Measurements from ENCODE around the gene SLC24A5.
A peak's percentile ranks its signal among the peaks of the same experiment; 100 is the strongest.

The SLC24A5 gene

DNA sequence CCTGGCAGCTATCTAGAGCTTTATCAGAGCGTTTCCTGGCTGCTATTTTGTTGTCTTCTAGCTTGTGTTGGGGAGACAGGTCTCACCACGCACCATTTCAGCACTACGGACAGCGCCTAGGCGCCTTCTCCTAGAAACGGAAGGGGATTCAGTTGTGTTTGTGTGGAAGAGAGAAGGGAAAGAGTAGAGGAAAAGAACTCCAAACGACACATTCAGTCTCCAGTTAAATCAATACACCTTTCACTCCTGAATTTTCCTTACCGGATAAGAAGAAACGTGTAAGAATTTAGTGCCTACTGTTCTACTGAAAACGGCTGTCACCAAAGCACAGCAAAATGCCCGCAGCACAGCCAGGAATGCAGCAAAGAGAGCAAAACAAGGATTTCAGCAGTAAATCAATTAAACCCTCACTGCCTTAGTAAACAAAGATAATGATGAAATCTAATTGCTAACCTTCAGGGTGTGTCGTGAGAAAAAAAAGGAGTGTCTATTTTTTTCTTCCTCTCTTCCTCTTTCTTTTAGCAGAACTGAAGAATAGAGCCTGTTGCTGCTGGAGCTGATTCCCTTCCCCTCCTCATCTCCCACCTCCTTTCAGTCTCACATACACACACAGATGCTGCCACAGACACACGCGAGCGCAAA is 70.3 kb downstream of the SLC24A5 start:
- peak in 1 of 2 donors; percentile 7 for DNase-seq (ENCODE audit: low read depth in 2 of 2)

DNA sequence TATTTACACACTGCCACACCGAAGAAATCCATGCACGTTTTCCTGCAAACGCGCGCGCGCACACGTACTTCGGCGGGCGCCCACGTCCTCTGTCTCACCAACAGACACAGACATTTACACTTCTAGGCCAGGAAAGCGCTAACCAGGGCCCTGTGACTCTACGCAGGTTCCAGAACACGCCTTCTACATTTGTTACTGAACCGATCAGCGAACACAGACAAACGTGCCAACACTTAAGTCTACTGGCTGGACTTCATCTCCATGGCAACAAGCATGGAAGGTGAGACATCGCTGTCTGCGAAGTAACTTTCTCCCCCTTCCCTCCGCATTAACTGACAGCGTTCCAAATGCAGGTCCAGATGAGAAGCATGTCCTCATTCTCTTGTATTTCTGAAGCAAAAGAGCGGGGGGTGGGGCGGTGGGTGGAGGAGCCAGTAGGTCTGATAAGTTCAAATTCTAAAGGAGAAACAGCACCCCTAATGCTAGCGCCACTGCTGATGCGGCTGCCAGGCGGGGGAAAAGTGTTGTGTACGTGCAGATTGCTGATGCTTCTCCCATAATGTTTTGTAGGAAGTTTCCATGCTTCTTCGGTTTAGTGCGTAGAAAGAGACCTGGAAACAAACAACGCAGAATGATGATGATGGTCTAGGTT is 70.9 kb downstream of the SLC24A5 start, which contains the start of gene CTXN2:
CTXN2 (plus strand) TSS at position 92 of the 652 bp plus-strand sequence. CDS start 9,636 bp downstream, outside the sequence.
- no peak for DNase-seq (ENCODE audit: low read depth in 2 of 2)

Measured in stimulated activated CD4-positive, alpha-beta T cell treated with anti-CD3 and anti-CD28 coated beads, Interleukin-15, amount 100 ng/mL, for 48 hours (primary cell).